Measurements from ENCODE around the gene SETD2.
"Not testable (repeated sequence)": the region's sequence is repeated elsewhere in the genome, so short reads cannot be mapped to it uniquely, and the experiment has no call there.

The SETD2 gene

DNA sequence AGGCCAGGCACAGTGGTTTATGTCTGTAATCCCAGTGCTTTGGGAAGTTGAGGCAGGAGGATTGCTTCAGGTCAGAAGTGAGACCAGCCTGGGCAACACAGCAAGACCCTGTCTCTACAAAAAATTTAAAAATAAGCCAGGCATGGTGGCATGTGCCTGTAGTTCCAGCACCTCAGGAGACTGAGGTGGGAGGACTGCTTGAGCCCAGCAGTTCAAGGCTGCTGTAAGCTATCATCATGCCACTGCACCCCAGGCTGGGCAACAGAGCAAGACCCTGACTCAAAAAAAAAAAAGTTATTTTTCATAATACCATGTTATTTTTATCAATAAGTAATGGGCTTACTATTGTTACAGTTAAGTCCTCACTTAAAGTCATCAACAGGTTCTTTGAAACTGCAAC is 59.7 kb downstream of the SETD2 start:
- DNase-seq, result no peak

- DNase-seq, result no peak
Measured at GRCh38 chr3:47103619-47104018, 60.3 kb downstream of the SETD2 start.

- no peak for DNase-seq
Measured at GRCh38 chr3:47102081-47102600, 61.8 kb downstream of the SETD2 start.

- DNase-seq, result no peak
Measured at GRCh38 chr3:47098910-47099309, 65.0 kb downstream of the SETD2 start.

DNA sequence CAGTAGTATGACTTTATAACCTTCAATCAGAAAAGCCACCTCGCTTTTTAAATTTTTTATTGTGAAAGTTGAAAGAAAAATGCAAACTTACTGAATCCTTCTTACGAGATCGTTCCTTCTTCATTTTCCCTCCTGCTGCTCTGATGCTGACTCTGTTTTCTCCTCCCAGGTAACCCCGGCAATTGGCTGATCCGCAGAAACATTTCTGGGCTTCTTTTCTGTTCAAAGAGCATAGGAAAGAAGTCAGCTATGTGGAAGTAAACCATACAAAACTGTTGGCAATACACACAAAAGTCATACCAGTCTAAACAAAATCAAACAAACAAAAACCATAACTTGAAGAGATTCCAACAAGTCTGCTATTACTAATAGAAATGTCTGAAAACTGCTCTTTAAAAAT is 66.0 kb downstream of the SETD2 start:
- DNase-seq, result no peak

GRCh38 chr3:47096959-47097358 is 67.0 kb downstream of the SETD2 start:
- no peak for DNase-seq

DNA sequence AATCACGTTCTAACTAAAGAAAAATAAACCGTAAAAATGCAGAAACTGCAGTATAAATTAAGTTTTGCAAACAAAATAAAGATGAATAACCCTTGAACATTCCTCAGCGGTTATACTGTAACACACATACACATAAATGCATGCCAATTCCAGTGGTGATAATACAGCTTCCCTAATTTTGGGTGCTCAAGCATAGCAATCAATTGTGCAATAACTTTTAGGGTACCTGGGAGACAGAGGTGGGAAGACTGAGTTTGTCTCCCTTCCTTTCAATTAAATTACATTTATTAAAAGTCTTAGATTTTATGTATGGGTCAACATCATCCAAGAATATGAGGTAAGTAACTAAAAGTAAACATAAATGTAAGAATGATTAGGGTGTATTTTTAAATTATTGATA is 71.8 kb downstream of the SETD2 start:
- DNase-seq, result no peak

DNA sequence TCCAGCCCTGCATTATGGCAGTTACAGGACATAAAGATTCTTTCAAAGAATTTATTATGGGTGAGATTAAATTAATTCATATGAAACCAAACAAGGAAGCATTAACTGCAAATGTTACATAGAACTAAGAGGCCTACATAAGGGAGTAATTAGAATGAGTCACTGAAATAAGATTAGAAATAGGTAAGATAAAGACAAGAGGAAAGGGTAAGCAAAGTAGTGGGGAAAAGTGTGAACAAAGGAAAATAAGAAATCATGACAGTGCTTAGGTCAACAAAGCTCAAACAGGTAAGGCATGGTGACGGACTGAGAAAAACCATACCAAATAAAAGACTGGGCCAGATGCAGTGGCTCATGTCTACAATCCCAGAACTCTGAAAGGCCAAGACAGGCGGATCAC is 74.3 kb downstream of the SETD2 start:
- no peak for DNase-seq

DNA sequence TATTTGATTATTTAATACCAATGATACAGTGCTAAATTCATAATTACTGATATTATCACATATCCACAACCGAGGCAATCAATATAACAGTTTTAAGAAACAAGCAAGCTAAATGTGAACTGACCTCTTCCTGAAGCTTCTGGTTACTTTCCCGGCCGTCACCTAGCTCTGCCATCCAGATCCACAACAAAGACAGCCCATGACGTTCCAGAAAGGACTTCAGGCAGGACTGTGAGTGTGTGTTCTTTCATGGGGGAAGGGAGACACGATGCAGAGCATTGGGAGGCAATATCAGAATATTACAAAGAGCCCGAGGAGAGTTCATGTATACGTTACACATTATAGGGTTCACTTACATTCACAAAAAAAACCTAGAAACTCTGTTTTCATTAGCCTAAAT is 77.8 kb downstream of the SETD2 start:
- no peak for DNase-seq

- DNase-seq, result no peak
Measured at GRCh38 chr3:47083786-47084185, 80.1 kb downstream of the SETD2 start.

DNA sequence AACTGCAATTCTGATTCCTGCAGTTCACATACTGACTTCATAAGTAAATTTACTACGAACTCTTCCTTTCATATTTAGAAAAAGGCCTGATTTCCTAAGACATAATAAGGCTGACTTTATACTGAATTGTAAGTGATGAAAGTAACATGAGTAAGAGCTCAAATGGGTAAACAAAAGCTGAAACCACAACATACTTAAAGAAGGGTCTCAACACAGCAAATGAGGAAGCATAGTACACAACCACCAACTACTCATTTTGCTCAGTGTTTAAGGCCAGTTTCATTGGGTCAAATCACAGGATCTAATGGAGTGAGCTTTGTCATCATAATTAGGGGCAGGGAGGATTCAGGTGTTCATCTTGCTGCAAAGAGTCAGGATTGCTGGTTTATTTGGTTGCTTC is 81.4 kb downstream of the SETD2 start:
- DNase-seq, result no peak

DNA sequence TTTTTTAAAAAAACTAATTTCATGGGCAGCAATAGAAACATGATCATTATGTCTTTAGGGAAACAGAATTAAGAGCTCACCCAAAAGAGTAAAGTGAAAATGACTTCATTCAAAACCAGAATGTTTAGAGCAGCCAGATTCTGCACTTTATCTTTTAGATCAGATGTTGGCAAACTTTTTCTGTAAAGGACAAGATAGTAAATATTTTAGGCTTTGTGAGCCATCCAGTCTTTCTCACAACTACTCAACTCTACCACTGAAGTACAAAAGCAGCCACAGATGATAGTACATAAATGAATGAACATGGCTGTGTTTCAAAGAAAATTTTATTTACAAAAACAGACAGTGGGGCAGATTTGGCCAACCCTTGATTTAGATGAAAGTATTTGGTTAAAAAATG is 84.5 kb downstream of the SETD2 start:
- DNase-seq, result no peak

- DNase-seq, result no peak
Measured at GRCh38 chr3:47073685-47074084, 90.2 kb downstream of the SETD2 start.

- no peak for DNase-seq
Measured at GRCh38 chr3:47070770-47071169, 93.1 kb downstream of the SETD2 start.

GRCh38 chr3:47066259-47066658 is 97.7 kb downstream of the SETD2 start:
- DNase-seq, result not testable (repeated sequence)

- DNase-seq, result no peak
Measured at GRCh38 chr3:47065681-47066080, 98.2 kb downstream of the SETD2 start.

- no peak for DNase-seq
Measured at GRCh38 chr3:47065058-47065457, 98.9 kb downstream of the SETD2 start.

GRCh38 chr3:47057212-47057671 is 106.7 kb downstream of the SETD2 start:
- no peak for DNase-seq

DNA sequence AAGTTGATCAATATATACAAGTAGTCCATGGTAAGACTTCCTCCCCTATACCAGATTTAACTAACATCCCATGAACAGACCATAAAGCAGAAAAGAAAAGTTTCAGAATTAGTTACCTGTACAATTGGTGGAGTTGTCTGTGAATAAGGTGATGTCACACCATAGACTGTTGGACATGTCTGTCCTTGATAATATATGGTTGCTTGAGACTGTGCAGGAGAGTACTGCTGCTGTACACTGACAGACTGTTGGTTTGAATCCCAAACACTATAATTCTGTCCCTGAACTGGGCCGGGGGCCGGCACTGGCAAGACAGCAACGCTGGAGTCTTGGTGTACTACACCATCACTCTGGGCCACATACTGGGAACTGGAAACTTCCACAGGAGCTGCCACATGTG is 107.2 kb downstream of the SETD2 start:
- DNase-seq, result no peak

DNA sequence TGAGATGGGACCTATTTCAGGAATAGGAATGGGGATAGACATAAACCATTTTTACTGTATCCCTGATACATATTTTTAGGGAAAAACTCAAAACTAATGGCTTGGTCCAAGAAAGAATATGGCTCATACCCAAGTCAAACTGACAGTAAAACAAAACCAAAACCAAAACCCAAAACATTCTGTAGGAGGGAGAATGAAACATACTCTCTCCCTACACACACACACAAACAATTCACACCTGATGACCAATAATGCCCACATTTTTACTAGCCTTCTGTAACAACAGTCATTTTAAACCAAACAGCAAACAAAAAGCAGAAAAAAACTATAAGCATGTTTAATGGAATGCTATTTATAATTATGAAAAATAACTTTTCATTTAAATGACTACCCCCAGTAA is 109.5 kb downstream of the SETD2 start:
- DNase-seq, result no peak

GRCh38 chr3:47047673-47048072 is 116.2 kb downstream of the SETD2 start:
- no peak for DNase-seq

- DNase-seq, result no peak
Measured at GRCh38 chr3:47047069-47047468, 116.8 kb downstream of the SETD2 start.

DNA sequence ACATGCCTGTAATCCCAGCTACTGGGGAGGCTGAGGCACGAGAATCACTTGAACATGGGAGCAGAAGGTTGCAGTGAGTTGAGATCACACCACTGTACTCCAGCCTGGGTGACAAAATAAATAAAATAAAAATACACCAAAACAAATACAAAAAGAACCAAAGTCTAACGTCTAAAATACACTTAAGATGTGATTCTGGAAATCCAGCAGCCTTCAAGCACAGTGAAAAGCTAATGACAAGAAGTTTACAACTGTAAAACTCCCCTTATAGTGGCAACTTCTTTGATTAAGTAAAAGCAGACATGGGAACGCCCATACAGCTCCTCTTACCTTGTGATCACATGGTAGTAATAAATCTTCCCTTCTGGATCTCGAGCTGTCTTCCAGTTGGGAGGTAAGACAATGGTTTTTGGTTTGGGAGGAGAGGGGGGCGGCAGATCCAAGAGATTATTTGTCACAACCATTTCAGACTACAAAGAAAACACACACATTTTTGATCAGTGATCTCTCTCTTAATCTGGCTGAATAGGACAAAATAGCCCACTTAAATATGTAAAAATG is 121.6 kb downstream of the SETD2 start:
- no peak for DNase-seq

- DNase-seq, result no peak
Measured at GRCh38 chr3:47041114-47041513, 122.8 kb downstream of the SETD2 start.

Data from amygdala (tissue), 56 donors.